ENCODE measurements around the gene PLOD2.

PLOD2 gene

GRCh38 chr3:146165877-146166276 is 4.9 kb upstream of the PLOD2 start:
- Mint-ChIP-seq H3K27ac (peak overlapping the region in 2 of 3 experiments; percentile 0 to 12), H3K36me3 (ENCODE audit: low read depth) (no peaks in the 10 kb centered on the region)

DNA sequence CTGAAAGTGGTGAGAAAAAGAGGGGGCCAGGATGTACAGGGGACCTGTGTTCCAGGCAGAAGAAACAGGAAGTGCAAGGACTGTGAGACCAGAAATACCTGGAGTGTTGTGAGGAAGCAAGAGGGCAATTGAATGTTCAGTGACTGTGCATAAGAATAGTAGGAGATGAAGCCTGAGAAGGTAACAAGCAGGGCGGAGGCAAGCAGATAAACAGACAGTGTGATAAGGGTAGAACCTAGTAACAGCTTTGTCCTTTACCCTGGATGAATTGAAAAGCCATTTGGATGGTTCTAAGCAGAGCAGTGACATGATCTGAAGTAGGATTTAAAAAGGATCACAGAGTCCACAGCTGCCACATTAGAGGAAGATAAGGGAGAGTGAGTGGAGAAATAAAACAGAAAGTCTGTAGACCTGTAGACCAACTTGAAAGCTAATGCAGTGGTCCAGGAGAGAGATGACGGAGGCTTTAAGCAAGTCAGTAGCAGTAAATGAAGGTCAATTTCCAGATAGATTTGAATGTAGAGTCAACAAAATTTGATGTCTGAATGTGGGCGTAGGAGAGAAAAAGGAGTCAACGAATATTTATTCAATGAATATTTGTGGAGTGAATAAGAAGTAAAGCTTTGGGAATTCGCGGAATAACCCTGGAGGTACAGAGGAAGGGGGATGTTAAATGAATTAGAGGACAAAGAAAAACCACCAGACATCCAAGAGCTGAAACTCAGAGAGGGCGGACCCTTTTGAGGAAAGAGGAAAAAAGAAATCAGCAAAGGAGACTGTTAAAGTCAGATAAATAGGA is 4.2 kb upstream of the PLOD2 start:
- Mint-ChIP-seq H3K27me3 (ENCODE audit: low read depth) (no peaks in the 10 kb centered on the region), H3K36me3 (ENCODE audit: low read depth) (no peaks in the 10 kb centered on the region), H3K9me3 (no peaks in the 10 kb centered on the region), H3K27ac (peak overlapping the region in 2 of 3 experiments; percentile 0 to 12), H3K4me3 (peak overlapping the region in 1 of 3 experiments; percentile 6), H3K4me1 (peaks cover 53% of the 10 kb centered on the region)
- no peak for TF ChIP-seq CTCF (IDR thresholded peaks at IDR 0.05; ENCODE audit: unreplicated experiment in 3 of 3)

More at GRCh38 chr3:146165877-146166276, 4.9 kb upstream of the PLOD2 start:
- no peak overlapping the region for H3K4me3 Mint-ChIP-seq
- peaks cover 53% of the 10 kb centered on the region for H3K4me1 Mint-ChIP-seq
- no peaks in the 10 kb centered on the region for H3K9me3 Mint-ChIP-seq
- TF ChIP-seq CTCF (IDR thresholded peaks at IDR 0.05; ENCODE audit: unreplicated experiment in 3 of 3): no peak
- H3K27me3 Mint-ChIP-seq (ENCODE audit: low read depth): no peaks in the 10 kb centered on the region

GRCh38 chr3:146164506-146164905 is 3.5 kb upstream of the PLOD2 start:
- Mint-ChIP-seq H3K27me3 (ENCODE audit: low read depth) (no peaks in the 10 kb centered on the region), H3K4me1 (peaks cover 53% of the 10 kb centered on the region), H3K9me3 (no peaks in the 10 kb centered on the region), H3K4me3 (no peak overlapping the region), H3K36me3 (ENCODE audit: low read depth) (no peaks in the 10 kb centered on the region), H3K27ac (peak overlapping the region in 2 of 3 experiments; percentile 0 to 12)
- TF ChIP-seq CTCF (IDR thresholded peaks at IDR 0.05; ENCODE audit: unreplicated experiment in 3 of 3): no peak

- Mint-ChIP-seq H3K36me3 (ENCODE audit: low read depth) (no peaks in the 10 kb centered on the region), H3K4me3 (no peak overlapping the region), H3K27me3 (ENCODE audit: low read depth) (no peaks in the 10 kb centered on the region), H3K4me1 (peaks cover 56% of the 10 kb centered on the region), H3K27ac (no peak overlapping the region), H3K9me3 (no peaks in the 10 kb centered on the region)
- no peak for TF ChIP-seq CTCF (IDR thresholded peaks at IDR 0.05; ENCODE audit: unreplicated experiment in 3 of 3)
These were observed 3.1 kb upstream of the PLOD2 start for GRCh38 chr3:146164071-146164470.

- H3K36me3 Mint-ChIP-seq (ENCODE audit: low read depth): no peaks in the 10 kb centered on the region
- H3K27me3 Mint-ChIP-seq (ENCODE audit: low read depth): no peaks in the 10 kb centered on the region
- peak overlapping the region; percentile 86 to 99 (median 87) for H3K27ac Mint-ChIP-seq
- TF ChIP-seq CTCF (IDR thresholded peaks at IDR 0.05; ENCODE audit: unreplicated experiment in 3 of 3): no peak
- H3K4me1 Mint-ChIP-seq: peaks cover 61% of the 10 kb centered on the region
- no peaks in the 10 kb centered on the region for H3K9me3 Mint-ChIP-seq
- H3K4me3 Mint-ChIP-seq: peak overlapping the region; percentile 78 to 84 (median 81)
These were observed 2.6 kb upstream of the PLOD2 start for GRCh38 chr3:146163584-146163983.

GRCh38 chr3:146162561-146162960 is 1.6 kb upstream of the PLOD2 start:
- Mint-ChIP-seq H3K4me1 (peaks cover 66% of the 10 kb centered on the region), H3K27me3 (ENCODE audit: low read depth) (no peaks in the 10 kb centered on the region), H3K4me3 (peak overlapping the region; percentile 84 to 96 (median 92)), H3K27ac (peak overlapping the region; percentile 99), H3K36me3 (ENCODE audit: low read depth) (no peaks in the 10 kb centered on the region), H3K9me3 (no peaks in the 10 kb centered on the region)
- no peak for TF ChIP-seq CTCF (IDR thresholded peaks at IDR 0.05; ENCODE audit: unreplicated experiment in 3 of 3)

All from nephron (organoid).